MM.1S (cell line): Measurements from ENCODE around the gene DTHD1.

ENCODE experiments used
- DNase-seq: peaks from one replicate; pipeline ENCODE4 v3.0.0-alpha.2; 2015
- H2AFZ ChIP-seq: fragments of 300-600 bp; sonication (generic); 2 replicates; pipeline ENCODE4 v1.6.0; 2016; ENCODE audit warnings: antibody characterized with exemption, low read length
- H3F3A ChIP-seq: fragments of 300-600 bp; sonication (generic); 2 replicates; pipeline ENCODE4 v1.6.1; 2016; ENCODE audit warnings: mild to moderate bottlenecking, antibody characterized with exemption, low read length, moderate library complexity, mixed read lengths; ENCODE audit not compliant: insufficient read depth
- H3K27ac ChIP-seq: fragments of 300-600 bp; sonication (generic); 2 replicates; pipeline ENCODE4 v1.5.1; 2016; ENCODE audit warnings: mild to moderate bottlenecking, low read length
- H3K27me3 ChIP-seq: fragments of 300-600 bp; sonication (generic); replicated peaks from 2 replicates; pipeline ENCODE4 v1.6.0; 2016; ENCODE audit warnings: low read length; ENCODE audit not compliant: insufficient read depth
- H3K36me3 ChIP-seq: fragments of 300-600 bp; sonication (generic); replicated peaks from 2 replicates; pipeline ENCODE4 v1.6.1; 2016; ENCODE audit warnings: mild to moderate bottlenecking, low read length, mixed read lengths; ENCODE audit not compliant: insufficient read depth
- H3K4me1 ChIP-seq: fragments of 300-600 bp; sonication (generic); 2 replicates; pipeline ENCODE4 v1.6.1; 2016; ENCODE audit warnings: low read length, mixed read lengths
- H3K4me2 ChIP-seq: fragments of 300-600 bp; sonication (generic); 2 replicates; pipeline ENCODE4 v1.6.0; 2016; ENCODE audit warnings: low read depth, low read length
- H3K4me3 ChIP-seq: fragments of 300-600 bp; sonication (generic); 2 replicates; pipeline ENCODE4 v1.5.1; 2016; ENCODE audit warnings: low read length, mixed read lengths
- H3K79me2 ChIP-seq: fragments of 300-600 bp; sonication (generic); 2 replicates; pipeline ENCODE4 v1.6.1; 2016; ENCODE audit warnings: mixed run types, low read length, mixed read lengths
- H3K9ac ChIP-seq: fragments of 300-600 bp; sonication (generic); 2 replicates; pipeline ENCODE4 v1.6.1; 2016; ENCODE audit warnings: low read length, mixed read lengths
- H3K9me2 ChIP-seq: fragments of 300-600 bp; sonication (generic); replicated peaks from 2 replicates; pipeline ENCODE4 v1.6.1; 2016; ENCODE audit warnings: mild to moderate bottlenecking, low read length, mixed read lengths; ENCODE audit not compliant: insufficient read depth
- H3K9me3 ChIP-seq: fragments of 300-600 bp; sonication (generic); replicated peaks from 2 replicates; pipeline ENCODE4 v1.6.1; 2016; ENCODE audit warnings: mild to moderate bottlenecking, low read length, mixed read lengths; ENCODE audit not compliant: insufficient read depth
- H4K20me1 ChIP-seq: fragments of 300-600 bp; sonication (generic); 2 replicates; pipeline ENCODE4 v1.6.1; 2016; ENCODE audit warnings: mild to moderate bottlenecking, low read length, moderate library complexity, mixed read lengths; ENCODE audit not compliant: insufficient read depth
- EZH2 ChIP-seq: fragments of 300-600 bp; sonication (generic); optimal IDR thresholded peaks from 2 replicates; pipeline ENCODE3; 2017; ENCODE audit warnings: low read depth, mild to moderate bottlenecking, antibody characterized with exemption, low read length, mixed read lengths
- EZH2phosphoT487 ChIP-seq: fragments of 300-600 bp; sonication (generic); IDR thresholded peaks from 2 replicates; pipeline ENCODE4 v1.6.1; 2018; ENCODE audit warnings: antibody characterized with exemption, low read length
- TF ChIP-seq, protein P1 (sequence below): fragments of 300-600 bp; sonication (generic); IDR thresholded peaks from 2 replicates; pipeline ENCODE4 v1.5.1; 2016; ENCODE audit warnings: antibody characterized with exemption, low read length, mixed read lengths

The DTHD1 gene

DNA sequence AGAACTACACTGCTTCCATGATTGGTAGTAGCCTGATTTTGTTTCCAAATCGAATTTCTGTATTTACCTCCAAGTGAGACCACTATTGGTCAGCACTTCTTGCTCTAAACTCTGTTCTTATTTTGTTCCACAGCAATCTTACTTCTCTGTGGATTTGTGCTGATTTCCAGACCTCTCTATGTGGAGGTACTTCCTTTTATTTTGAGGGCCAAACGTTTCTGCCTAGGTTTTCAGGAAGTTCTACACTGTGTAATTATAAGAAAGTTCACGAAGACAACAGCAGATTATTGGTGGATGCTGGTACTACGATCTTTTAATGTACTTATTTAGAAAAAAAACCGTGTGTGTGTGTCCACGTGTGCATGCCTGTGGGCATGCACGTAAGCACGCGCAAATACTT lies 46.7 kb downstream of the DTHD1 start:
- Histone ChIP-seq H3K36me3 (no peaks in the 10 kb centered on the region), H3K9me3 (no peaks in the 10 kb centered on the region), H3F3A (peaks cover 6% of the 10 kb centered on the region), H3K4me1 (peaks cover 26% of the 10 kb centered on the region), H3K27ac (no peak overlapping the region), H3K9me2 (no peaks in the 10 kb centered on the region), H3K4me3 (no peak overlapping the region), H2AFZ (no peak overlapping the region), H3K79me2 (no peaks in the 10 kb centered on the region), H3K9ac (no peak overlapping the region), H3K27me3 (no peaks in the 10 kb centered on the region), H4K20me1 (no peaks in the 10 kb centered on the region), H3K4me2 (no peak overlapping the region)
- TF ChIP-seq EZH2 (no peak), EZH2phosphoT487 (no peak)
- TF ChIP-seq, protein P1, sequence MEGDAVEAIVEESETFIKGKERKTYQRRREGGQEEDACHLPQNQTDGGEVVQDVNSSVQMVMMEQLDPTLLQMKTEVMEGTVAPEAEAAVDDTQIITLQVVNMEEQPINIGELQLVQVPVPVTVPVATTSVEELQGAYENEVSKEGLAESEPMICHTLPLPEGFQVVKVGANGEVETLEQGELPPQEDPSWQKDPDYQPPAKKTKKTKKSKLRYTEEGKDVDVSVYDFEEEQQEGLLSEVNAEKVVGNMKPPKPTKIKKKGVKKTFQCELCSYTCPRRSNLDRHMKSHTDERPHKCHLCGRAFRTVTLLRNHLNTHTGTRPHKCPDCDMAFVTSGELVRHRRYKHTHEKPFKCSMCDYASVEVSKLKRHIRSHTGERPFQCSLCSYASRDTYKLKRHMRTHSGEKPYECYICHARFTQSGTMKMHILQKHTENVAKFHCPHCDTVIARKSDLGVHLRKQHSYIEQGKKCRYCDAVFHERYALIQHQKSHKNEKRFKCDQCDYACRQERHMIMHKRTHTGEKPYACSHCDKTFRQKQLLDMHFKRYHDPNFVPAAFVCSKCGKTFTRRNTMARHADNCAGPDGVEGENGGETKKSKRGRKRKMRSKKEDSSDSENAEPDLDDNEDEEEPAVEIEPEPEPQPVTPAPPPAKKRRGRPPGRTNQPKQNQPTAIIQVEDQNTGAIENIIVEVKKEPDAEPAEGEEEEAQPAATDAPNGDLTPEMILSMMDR: no peak
- no peak for DNase-seq

DNA sequence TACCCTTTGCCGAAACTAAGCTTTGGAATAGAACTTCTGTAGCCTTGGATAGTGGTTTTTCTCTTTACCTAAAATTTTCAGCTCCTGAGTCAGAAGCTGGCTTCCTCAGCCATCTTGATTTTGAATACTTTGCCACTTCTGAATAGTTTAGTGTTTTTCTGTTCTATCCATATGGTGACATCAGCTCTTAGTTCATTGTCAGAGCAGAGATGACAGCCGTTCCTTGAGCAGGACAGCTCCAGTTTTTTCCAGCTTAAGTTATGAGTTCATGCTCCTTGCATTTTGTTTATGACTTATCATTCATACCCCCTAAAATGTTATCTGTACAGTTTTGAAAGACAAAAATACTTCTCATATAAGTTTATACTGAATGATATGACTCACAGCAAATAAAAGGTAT lies 47.8 kb downstream of the DTHD1 start:
- Histone ChIP-seq H3K4me3 (no peak overlapping the region), H3K4me2 (no peak overlapping the region), H3K9me3 (no peaks in the 10 kb centered on the region), H3K9me2 (no peaks in the 10 kb centered on the region), H3F3A (peaks cover 6% of the 10 kb centered on the region), H3K27me3 (no peaks in the 10 kb centered on the region), H4K20me1 (no peaks in the 10 kb centered on the region), H3K27ac (no peak overlapping the region), H3K4me1 (peaks cover 31% of the 10 kb centered on the region), H3K9ac (no peak overlapping the region), H2AFZ (no peak overlapping the region), H3K36me3 (no peaks in the 10 kb centered on the region), H3K79me2 (no peaks in the 10 kb centered on the region)
- no peak for DNase-seq
- TF ChIP-seq EZH2: no peak
- TF ChIP-seq, protein P1: no peak
- no peak for TF ChIP-seq EZH2phosphoT487

DNA sequence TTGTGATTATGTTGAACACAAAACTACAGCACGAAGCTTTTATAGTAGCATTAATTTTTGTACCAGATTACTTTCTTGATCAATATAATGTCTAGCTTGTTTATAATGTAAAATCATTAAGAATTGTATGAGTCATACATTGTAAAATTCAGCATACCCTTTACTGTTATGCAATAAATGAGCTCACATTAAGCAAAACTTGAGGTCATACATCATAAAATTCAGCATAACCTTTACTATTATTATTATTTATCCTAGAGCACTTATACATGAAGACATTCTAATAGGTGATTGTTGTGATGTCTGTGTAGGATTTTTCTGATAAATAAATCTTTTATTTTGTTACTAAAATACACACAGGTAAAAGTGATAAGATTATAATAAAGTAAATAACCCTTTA lies 49.4 kb downstream of the DTHD1 start:
- no peaks in the 10 kb centered on the region for H3K36me3 ChIP-seq
- H3K79me2 ChIP-seq: no peaks in the 10 kb centered on the region
- H3K27ac ChIP-seq: no peak overlapping the region

More for the DNA sequence above, 49.4 kb downstream of the DTHD1 start:
- Histone ChIP-seq H4K20me1 (no peaks in the 10 kb centered on the region), H3F3A (peaks cover 6% of the 10 kb centered on the region), H3K9me2 (no peaks in the 10 kb centered on the region), H2AFZ (no peak overlapping the region), H3K9me3 (no peaks in the 10 kb centered on the region), H3K4me2 (no peak overlapping the region), H3K4me3 (no peak overlapping the region), H3K9ac (no peak overlapping the region), H3K4me1 (peaks cover 22% of the 10 kb centered on the region), H3K27me3 (no peaks in the 10 kb centered on the region)
- TF ChIP-seq, protein P1: no peak
- TF ChIP-seq EZH2phosphoT487 (no peak), EZH2 (no peak)
- DNase-seq: no peak
